Activated CD8-positive, alpha-beta memory T cell treated with anti-CD3 and anti-CD28 coated beads, Interleukin-2, amount 10 ng/mL, durations not matched to agents 7 days and 5 days (primary cell): Measurements from ENCODE around the gene WDR72. TPM values are rescaled to one million over a fixed set of nuclear protein-coding genes. Genes with fewer than 3 reads are reported as not detected.
"Not testable (repeated sequence)": the region's sequence is repeated elsewhere in the genome, so short reads cannot be mapped to it uniquely, and the experiment has no call there.

Source experiments
- ATAC-seq: fragments of 150-1000 bp; cut with Tn5 transposase; one replicate; pipeline ENCODE4 v1.10.0; 2021; ENCODE audit warnings: moderate library complexity
- CTCF ChIA-PET: fragments of 350-600 bp; sonication (Branson Sonifier 250); formaldehyde crosslinking; loops from one replicate; lab custom pipeline; 2021; ENCODE audit warnings: antibody characterized with exemption; lab: Charles Lee
- DNase-seq: peaks from one replicate; pipeline ENCODE4 v3.0.0-alpha.2; 2020
- H3K27ac Mint-ChIP-seq: one replicate; pipeline ENCODE4 v1.8.0; 2021; ENCODE audit warnings: mild to moderate bottlenecking, mixed read lengths
- H3K27me3 Mint-ChIP-seq: one replicate; pipeline ENCODE4 v1.8.0; 2021; ENCODE audit warnings: mixed read lengths
- H3K36me3 Mint-ChIP-seq: one replicate; pipeline ENCODE4 v1.8.0; 2021; ENCODE audit warnings: mild to moderate bottlenecking, mixed read lengths
- H3K4me1 Mint-ChIP-seq: one replicate; pipeline ENCODE4 v1.8.0; 2021; ENCODE audit warnings: mixed read lengths
- H3K4me3 Mint-ChIP-seq: one replicate; pipeline ENCODE4 v1.8.0; 2021; ENCODE audit warnings: mild to moderate bottlenecking, moderate library complexity, mixed read lengths
- H3K9me3 Mint-ChIP-seq: one replicate; pipeline ENCODE4 v1.8.0; 2022; ENCODE audit warnings: low read depth, mixed read lengths
- total RNA-seq, 2 experiments: library from RNA; stranded (reverse); gene quantifications; one replicate each; pipeline ENCODE4 v1.2.3, GENCODE V29; 2021

WDR72 gene
- total RNA-seq = not detected

- no peak within 1 kb of the TSS for H3K4me3 Mint-ChIP-seq
- no peak within 1 kb of the TSS for H3K27ac Mint-ChIP-seq
- peaks cover 4% of the 10 kb centered on the region for H3K9me3 Mint-ChIP-seq
- DNase-seq (no peak), ATAC-seq (no peak)
- no peaks in the 10 kb centered on the region for H3K4me1 Mint-ChIP-seq
- peaks cover 28% of the 10 kb centered on the region for H3K27me3 Mint-ChIP-seq
- CTCF ChIA-PET = no interaction called here
- peaks cover 2% of the 10 kb centered on the region for H3K36me3 Mint-ChIP-seq
Measured at GRCh38 chr15:53759411-53759931, at the start of gene WDR72. TSS of gene WDR72 (minus strand) at chr15:53759663. CDS start at chr15:53733149, 26,514 bp downstream.

GRCh38 chr15:53808058-53808706 is 48.7 kb upstream of the WDR72 start:
- H3K27ac Mint-ChIP-seq = no peak overlapping the region
- no peaks in the 10 kb centered on the region for H3K27me3 Mint-ChIP-seq
- no peaks in the 10 kb centered on the region for H3K4me1 Mint-ChIP-seq
- H3K9me3 Mint-ChIP-seq = no peaks in the 10 kb centered on the region
- ATAC-seq = no peak
- CTCF ChIA-PET = no interaction called here
- no peaks in the 10 kb centered on the region for H3K36me3 Mint-ChIP-seq
- DNase-seq = no peak
- H3K4me3 Mint-ChIP-seq = no peak overlapping the region

- no peak for ATAC-seq
- Mint-ChIP-seq H3K36me3 (no peaks in the 10 kb centered on the region), H3K27ac (no peak overlapping the region)
Measured at GRCh38 chr15:53807501-53807900, 48.0 kb upstream of the WDR72 start.

GRCh38 chr15:53802672-53803071 is 43.2 kb upstream of the WDR72 start:
- H3K27me3 Mint-ChIP-seq = no peaks in the 10 kb centered on the region
- DNase-seq (no peak), ATAC-seq (no peak)
- H3K27ac Mint-ChIP-seq = no peak overlapping the region
- no peaks in the 10 kb centered on the region for H3K36me3 Mint-ChIP-seq
- H3K4me1 Mint-ChIP-seq = no peaks in the 10 kb centered on the region
- H3K4me3 Mint-ChIP-seq = no peak overlapping the region
- H3K9me3 Mint-ChIP-seq = no peaks in the 10 kb centered on the region
- CTCF ChIA-PET = no interaction called here

More at GRCh38 chr15:53807501-53807900, 48.0 kb upstream of the WDR72 start:
- no peak for DNase-seq
- H3K27me3 Mint-ChIP-seq = no peaks in the 10 kb centered on the region
- CTCF ChIA-PET = no interaction called here
- H3K4me3 Mint-ChIP-seq = no peak overlapping the region
- H3K9me3 Mint-ChIP-seq = no peaks in the 10 kb centered on the region
- H3K4me1 Mint-ChIP-seq = no peaks in the 10 kb centered on the region

- Mint-ChIP-seq H3K4me1 (no peaks in the 10 kb centered on the region), H3K4me3 (no peak overlapping the region), H3K27me3 (no peaks in the 10 kb centered on the region), H3K27ac (no peak overlapping the region), H3K9me3 (no peaks in the 10 kb centered on the region), H3K36me3 (no peaks in the 10 kb centered on the region)
- CTCF ChIA-PET = no interaction called here
- ATAC-seq (no peak), DNase-seq (no peak)
Measured at GRCh38 chr15:53791581-53791980, 32.1 kb upstream of the WDR72 start.

- CTCF ChIA-PET = no interaction called here
- no peaks in the 10 kb centered on the region for H3K36me3 Mint-ChIP-seq
- H3K9me3 Mint-ChIP-seq = no peaks in the 10 kb centered on the region
- no peaks in the 10 kb centered on the region for H3K27me3 Mint-ChIP-seq
- DNase-seq (no peak), ATAC-seq (no peak)
- H3K4me1 Mint-ChIP-seq = no peaks in the 10 kb centered on the region
- no peak overlapping the region for H3K4me3 Mint-ChIP-seq
- H3K27ac Mint-ChIP-seq = no peak overlapping the region
Measured at GRCh38 chr15:53789654-53790375, 30.4 kb upstream of the WDR72 start.

- no peak for ATAC-seq
- no peaks in the 10 kb centered on the region for H3K36me3 Mint-ChIP-seq
- H3K4me1 Mint-ChIP-seq = no peaks in the 10 kb centered on the region
- DNase-seq = no peak
- no peaks in the 10 kb centered on the region for H3K27me3 Mint-ChIP-seq
- H3K27ac Mint-ChIP-seq = no peak overlapping the region
- H3K4me3 Mint-ChIP-seq = no peak overlapping the region
- CTCF ChIA-PET = no interaction called here
- peaks cover 10% of the 10 kb centered on the region for H3K9me3 Mint-ChIP-seq
Measured at GRCh38 chr15:53786401-53786800, 26.9 kb upstream of the WDR72 start.

- H3K27me3 Mint-ChIP-seq, H3K4me3 Mint-ChIP-seq, H3K36me3 Mint-ChIP-seq, H3K27ac Mint-ChIP-seq, ATAC-seq, CTCF ChIA-PET, DNase-seq, H3K4me1 Mint-ChIP-seq: not testable (repeated sequence)
- peaks cover 13% of the 10 kb centered on the region for H3K9me3 Mint-ChIP-seq
Measured at GRCh38 chr15:53785241-53785640, 25.8 kb upstream of the WDR72 start.

- ATAC-seq (no peak), DNase-seq (no peak)
- no peaks in the 10 kb centered on the region for H3K4me1 Mint-ChIP-seq
- H3K27ac Mint-ChIP-seq = no peak overlapping the region
- peaks cover 19% of the 10 kb centered on the region for H3K27me3 Mint-ChIP-seq
- H3K4me3 Mint-ChIP-seq = no peak overlapping the region
- peaks cover 2% of the 10 kb centered on the region for H3K36me3 Mint-ChIP-seq
- CTCF ChIA-PET = no interaction called here
- peaks cover 4% of the 10 kb centered on the region for H3K9me3 Mint-ChIP-seq
Measured at GRCh38 chr15:53762916-53763315, 3.5 kb upstream of the WDR72 start.

- H3K4me3 Mint-ChIP-seq = no peak overlapping the region
- ATAC-seq = no peak
- H3K27ac Mint-ChIP-seq = no peak overlapping the region
- CTCF ChIA-PET = no interaction called here
- peaks cover 4% of the 10 kb centered on the region for H3K9me3 Mint-ChIP-seq
- no peaks in the 10 kb centered on the region for H3K4me1 Mint-ChIP-seq
- peaks cover 2% of the 10 kb centered on the region for H3K36me3 Mint-ChIP-seq
- H3K27me3 Mint-ChIP-seq = peaks cover 28% of the 10 kb centered on the region
- no peak for DNase-seq
Measured at GRCh38 chr15:53758412-53758811, 1.1 kb downstream of the WDR72 start.

- Mint-ChIP-seq H3K27me3 (peaks cover 28% of the 10 kb centered on the region), H3K9me3 (peaks cover 4% of the 10 kb centered on the region), H3K4me3 (no peak overlapping the region), H3K36me3 (peaks cover 2% of the 10 kb centered on the region), H3K4me1 (no peaks in the 10 kb centered on the region), H3K27ac (no peak overlapping the region)
- CTCF ChIA-PET = no interaction called here
- ATAC-seq (no peak), DNase-seq (no peak)
Measured at GRCh38 chr15:53757906-53758305, 1.6 kb downstream of the WDR72 start.

- Mint-ChIP-seq H3K27me3 (peaks cover 15% of the 10 kb centered on the region), H3K36me3 (no peaks in the 10 kb centered on the region), H3K4me3 (no peak overlapping the region), H3K27ac (no peak overlapping the region), H3K9me3 (no peaks in the 10 kb centered on the region), H3K4me1 (no peaks in the 10 kb centered on the region)
- ATAC-seq (no peak), DNase-seq (no peak)
- CTCF ChIA-PET = no interaction called here
Measured at GRCh38 chr15:53753813-53754212, 5.7 kb downstream of the WDR72 start.

- Mint-ChIP-seq H3K27ac (no peak overlapping the region), H3K9me3 (no peaks in the 10 kb centered on the region), H3K4me3 (no peak overlapping the region), H3K36me3 (no peaks in the 10 kb centered on the region), H3K27me3 (peaks cover 6% of the 10 kb centered on the region), H3K4me1 (no peaks in the 10 kb centered on the region)
- no peak for ATAC-seq
- CTCF ChIA-PET = no interaction called here
- no peak for DNase-seq
Measured at GRCh38 chr15:53752406-53752805, 7.1 kb downstream of the WDR72 start.

- no peaks in the 10 kb centered on the region for H3K4me1 Mint-ChIP-seq
- H3K36me3 Mint-ChIP-seq = no peaks in the 10 kb centered on the region
- no peaks in the 10 kb centered on the region for H3K9me3 Mint-ChIP-seq
- DNase-seq (no peak), ATAC-seq (no peak)
- H3K27ac Mint-ChIP-seq = no peak overlapping the region
- CTCF ChIA-PET = no interaction called here
- H3K4me3 Mint-ChIP-seq = no peak overlapping the region
- no peaks in the 10 kb centered on the region for H3K27me3 Mint-ChIP-seq
Measured at GRCh38 chr15:53747501-53748068, 11.9 kb downstream of the WDR72 start.
